NOMO-1 treated with dmso at 0.1 percent for 144 hours (cell line): Measurements from ENCODE around the gene SLC35F2.
"Not testable (repeated sequence)": the region's sequence is repeated elsewhere in the genome, so short reads cannot be mapped to it uniquely, and the experiment has no call there.

Source experiments
- DNase-seq: peaks from one replicate; lab custom pipeline; 2025; ENCODE audit not compliant: unreplicated experiment; lab: John Stamatoyannopoulos, UW

Gene SLC35F2

DNA sequence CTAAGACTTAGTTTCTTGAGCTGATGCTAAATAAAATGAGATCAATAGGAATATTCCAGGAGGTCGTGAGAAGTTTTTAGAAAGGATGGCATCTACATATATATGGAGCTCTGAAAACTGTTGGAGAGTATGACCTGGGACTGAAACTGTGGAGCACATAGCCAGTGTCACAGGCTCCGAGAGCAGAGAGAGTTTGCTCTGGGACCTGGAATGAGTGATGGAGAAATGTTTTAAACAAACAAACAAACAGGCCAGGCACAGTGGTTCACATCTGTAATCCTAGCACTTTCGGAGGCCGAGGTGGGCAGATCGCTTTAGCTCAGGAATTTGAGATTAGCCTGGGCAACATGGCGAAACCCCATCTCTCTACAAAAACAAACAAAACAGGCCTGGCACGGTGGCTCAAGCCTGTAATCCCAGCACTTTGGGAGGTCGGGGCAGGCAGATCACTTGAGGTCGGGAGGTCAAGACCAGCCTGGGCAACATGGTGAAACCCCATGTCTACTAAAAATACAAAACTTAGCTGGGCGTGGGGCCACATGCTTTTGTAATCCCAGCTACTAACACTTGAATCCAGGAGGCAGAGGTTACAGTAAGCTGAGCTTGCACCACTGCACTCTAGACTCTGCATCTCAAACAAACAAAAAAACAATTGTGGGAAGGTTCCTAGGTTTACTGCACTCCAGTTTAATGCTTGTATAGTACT is 67.1 kb downstream of the SLC35F2 start:
- no peak for DNase-seq

DNA sequence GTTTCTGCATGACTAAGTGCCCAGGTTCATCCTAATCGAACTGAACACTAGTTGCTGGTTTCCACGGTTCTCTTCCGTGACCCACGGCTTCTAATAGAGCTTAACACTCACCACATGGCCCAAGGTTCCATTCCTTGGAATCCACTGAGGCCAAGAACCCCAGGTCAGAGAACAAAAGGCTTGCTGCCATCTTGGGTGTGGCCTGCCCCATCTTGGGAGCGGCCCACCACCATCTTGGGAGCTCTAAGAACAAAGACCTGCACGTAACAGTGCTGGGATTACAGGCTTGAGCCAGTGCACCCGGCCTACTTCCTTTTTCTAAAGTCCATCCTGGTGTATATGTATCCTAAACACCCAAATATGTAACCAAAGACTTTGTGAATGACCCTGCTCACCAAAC is 68.8 kb downstream of the SLC35F2 start:
- no peak for DNase-seq

DNA sequence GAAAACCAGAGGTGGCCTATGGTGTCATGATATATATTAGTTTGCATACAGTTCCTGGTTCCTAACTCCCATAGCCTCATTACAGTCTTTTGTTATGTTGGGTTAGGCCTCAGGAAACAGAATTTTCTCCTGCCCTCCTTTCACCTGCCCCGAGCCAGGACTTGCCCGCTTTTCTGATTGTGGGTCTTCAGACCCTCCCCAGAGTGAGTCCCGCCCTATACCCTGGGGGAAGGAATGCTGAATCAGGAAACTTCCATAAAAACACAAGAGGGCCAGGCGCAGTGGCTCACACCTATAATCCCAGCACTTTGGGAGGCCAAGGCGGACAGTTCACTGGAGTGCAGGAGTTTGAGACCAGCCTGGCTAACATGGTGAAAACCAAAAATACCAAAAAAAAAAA is 70.9 kb downstream of the SLC35F2 start:
- no peak for DNase-seq

GRCh38 chr11:107785401-107785800 is 73.2 kb downstream of the SLC35F2 start:
- no peak for DNase-seq

DNA sequence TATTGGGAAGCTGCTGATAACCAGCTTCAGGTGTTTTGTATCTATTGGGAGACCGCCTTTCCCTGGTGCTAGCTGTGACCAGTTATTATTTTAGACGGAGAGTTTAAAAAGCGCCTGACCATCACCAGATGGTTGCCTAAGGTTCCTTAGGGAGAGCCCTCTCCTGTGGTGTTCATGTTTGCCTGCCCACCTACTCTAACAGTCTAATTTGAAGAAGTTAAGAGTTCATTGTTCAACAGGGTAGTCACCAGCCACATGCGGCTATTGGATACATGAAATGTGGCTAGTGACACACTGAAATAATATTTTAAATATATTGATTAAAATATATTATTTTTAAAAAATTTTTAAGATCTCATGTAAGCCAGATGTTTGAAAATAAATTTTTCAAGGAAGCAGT is 75.5 kb downstream of the SLC35F2 start:
- DNase-seq = no peak

- DNase-seq = no peak
Observed at GRCh38 chr11:107780775-107781174, 77.8 kb downstream of the SLC35F2 start.

DNA sequence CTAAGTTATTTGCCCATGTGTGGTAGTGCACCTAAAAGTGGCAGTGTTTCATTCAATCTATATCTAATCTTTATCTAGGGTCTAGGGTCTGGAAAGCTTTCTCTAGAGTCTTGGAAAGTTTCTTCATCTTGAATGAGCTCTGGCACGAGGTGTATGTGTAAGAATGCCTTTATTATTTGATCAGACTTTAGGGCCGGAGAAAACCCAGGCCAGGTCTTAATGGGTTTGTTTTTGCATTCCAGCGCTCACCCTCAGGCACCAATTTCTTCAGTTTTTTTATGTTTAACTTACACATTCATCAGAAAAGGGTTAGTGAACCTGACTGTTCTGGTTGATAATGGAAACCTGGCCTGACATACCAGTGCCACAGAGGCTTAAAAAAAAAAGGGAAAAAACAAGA is 78.5 kb downstream of the SLC35F2 start:
- no peak for DNase-seq

GRCh38 chr11:107778839-107779517 is 79.6 kb downstream of the SLC35F2 start:
- DNase-seq = no peak

DNA sequence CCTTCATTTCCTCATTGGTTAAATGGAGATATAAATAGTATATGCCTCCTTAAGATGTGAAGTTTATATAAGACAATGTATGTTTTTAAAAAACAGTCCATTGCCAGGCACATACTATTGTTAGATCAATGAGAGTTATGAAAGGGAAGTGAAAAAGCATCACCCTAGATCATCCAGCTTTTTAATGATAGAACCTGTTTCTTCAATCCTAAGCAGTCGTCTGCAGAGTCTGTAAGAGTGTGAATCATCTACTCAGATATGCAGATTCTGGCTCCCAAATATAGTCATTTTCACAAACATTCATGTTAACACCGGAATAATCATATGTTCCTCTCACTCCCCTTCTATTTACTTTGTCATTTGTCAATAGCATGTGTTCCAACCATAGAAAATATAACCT is 81.5 kb downstream of the SLC35F2 start:
- DNase-seq = no peak

DNA sequence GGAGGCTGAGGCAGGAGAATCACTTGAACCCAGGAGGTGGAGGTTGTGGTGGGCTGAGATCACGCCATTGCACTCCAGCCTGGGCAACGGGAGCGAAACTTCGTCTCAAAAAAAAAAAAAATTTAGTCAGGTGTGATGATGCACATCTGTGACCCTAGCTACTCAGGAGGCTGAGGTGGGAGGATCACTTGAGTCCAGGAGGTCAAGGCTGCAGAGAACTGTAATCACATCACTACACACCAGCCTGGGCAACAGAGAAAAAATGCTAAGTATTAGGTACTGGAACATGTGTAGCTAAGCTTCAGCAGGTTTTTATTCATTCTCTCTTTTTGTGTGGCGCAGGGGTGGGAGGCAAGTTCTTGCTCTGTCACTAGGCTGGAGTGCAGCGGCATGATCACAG is 82.5 kb downstream of the SLC35F2 start:
- no peak for DNase-seq

GRCh38 chr11:107770551-107770951 is 88.0 kb downstream of the SLC35F2 start:
- DNase-seq = no peak

GRCh38 chr11:107769189-107769588 is 89.4 kb downstream of the SLC35F2 start:
- no peak for DNase-seq

DNA sequence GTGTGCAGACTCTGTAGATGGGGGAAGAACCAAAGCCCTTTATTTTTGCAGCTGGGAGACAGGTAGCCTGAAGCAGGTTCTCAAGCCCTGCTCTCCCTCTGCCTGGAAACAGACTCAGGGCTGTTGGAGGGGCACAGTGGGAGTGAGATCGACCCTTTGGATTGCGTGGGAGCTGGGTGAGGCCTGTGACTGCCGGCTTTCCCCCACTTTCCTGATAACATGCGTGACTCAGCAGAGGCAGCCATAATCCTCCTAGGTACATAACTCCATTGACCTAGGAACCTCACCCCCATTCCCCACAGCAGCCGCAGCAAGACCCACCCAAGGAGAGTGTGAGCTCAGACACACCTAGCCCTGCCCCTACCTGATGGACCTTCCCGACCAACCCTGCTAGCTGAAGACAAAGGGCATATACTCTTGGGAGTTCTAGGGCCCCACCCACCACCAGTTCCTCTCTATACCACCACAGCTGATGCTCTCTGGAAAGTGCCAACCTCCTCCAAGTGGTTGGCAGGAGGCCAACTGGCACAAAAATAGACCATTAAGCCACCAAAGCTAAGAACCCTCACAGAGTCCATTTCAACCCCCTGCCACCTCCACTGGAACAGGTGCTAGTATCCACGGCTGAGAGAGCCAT is 99.8 kb downstream of the SLC35F2 start:
- not testable (repeated sequence) for DNase-seq

DNA sequence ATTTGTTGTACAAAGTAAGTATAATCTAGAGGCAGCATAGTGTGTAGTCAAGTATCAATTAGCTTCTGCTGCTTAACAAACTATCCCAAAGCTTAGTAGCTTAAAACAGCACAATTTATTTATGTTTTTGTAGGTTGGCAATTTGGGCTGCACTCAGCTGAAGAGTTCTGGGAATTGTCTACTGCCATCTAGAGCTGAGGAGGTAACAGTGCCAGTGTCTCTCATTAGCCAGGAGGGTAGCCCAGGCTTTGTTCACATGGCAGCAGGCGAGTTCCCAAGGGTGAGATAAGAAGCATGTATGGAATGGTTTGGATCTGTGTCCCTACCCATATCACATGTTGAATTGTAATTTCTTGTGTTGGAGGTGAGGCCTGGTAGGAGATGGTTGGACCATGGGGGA is 100.9 kb downstream of the SLC35F2 start:
- no peak for DNase-seq

- no peak for DNase-seq
Observed at GRCh38 chr11:107756553-107756952, 102.0 kb downstream of the SLC35F2 start.

DNA sequence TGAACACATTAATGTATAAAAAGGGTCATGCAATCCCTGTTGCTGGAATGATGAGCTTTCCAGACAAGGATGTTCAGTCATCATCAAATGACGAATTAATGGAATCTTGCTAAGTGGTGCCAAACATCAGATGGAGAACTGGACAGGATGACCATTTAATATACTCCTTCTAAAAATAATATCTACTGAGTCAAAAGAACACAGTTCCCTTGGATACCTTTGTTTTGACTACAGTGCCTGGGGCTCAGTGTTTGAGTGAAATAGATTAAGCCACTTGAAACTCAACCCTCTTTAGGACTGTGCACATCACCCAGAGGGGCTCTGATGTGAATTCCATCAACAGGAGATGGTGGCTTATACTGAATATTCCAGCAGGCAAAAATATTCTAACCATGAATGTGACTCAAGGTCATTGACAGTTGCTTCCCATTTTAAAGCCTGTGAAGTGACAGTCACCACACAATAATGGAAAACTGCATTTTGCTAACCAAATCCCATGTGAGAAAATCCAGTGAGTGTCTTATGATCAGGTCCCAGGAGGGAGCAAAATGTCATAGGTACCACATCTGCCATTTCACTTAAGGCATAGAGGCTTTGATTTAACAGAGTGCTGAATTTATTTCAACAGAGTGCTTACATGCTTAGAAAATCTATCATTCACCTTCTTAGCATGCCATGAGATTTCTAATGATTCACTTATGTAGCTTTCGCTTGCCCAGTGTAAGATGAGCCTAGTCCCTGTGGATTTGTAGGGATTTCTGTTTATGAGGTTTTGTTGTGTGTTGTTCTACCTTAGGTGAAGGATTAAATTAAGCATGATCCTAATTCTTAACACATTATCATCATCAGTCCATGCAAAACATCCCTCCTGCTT is 105.4 kb downstream of the SLC35F2 start:
- DNase-seq = no peak

GRCh38 chr11:107752508-107752907 is 106.1 kb downstream of the SLC35F2 start:
- no peak for DNase-seq

- DNase-seq = no peak
Observed at GRCh38 chr11:107751082-107751481, 107.5 kb downstream of the SLC35F2 start.

DNA sequence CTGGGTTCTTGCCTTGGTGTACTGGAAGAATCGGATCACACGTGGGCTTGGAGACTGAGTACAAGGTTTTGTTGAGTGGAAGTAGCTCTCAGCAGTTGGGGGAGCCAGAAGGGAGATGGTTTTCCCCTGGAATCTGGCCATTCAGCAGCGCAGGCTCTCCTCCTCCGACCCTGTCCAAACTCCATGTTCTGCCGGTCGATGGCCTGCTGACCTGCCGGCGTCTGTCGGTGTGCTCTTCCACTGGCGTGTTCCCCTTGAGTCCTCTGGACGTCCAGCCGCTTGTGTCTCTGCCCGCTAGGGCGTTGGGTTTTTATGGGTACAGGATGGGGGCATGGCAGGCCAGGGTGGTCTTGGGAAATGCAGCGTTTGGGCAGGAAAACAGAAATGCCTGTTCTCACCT is 108.3 kb downstream of the SLC35F2 start:
- DNase-seq = no peak

DNA sequence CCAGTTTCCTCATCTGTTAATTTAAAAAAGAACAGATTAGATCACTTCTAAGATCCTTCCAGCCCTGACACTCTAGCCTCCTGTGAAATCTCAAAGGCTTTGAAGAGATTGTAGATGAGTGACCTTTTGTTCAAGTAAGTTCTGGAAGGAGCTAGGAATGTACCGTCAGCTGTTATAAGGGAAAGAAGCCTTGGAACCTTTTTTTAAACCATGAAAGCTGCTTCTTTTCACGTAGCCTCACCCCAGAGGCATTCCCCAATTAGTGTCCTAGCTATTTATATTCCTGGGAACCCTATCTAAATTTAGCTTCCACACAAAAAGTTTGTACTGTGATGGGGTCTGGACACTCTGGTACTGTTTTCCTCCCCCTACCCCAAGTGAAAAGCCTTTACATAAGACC is 111.0 kb downstream of the SLC35F2 start:
- no peak for DNase-seq

DNA sequence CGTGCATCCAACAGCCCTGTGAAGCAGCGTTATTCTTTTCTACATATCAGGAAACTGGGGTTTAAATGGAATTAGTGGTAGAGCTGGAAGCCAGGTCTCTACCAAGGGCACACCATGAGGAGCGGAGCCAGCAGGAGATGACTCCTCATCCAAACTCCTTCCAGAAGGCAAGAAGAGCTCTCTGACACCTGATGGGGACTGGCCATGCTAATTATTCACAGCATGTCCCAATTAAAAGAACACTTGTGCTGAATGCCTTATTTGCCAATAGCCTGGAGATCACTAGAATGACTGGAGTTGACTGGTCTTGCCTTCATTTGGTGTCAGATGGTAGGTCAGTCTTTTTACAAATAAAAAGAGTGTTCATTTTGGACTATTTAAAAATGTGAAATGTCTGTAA is 113.9 kb downstream of the SLC35F2 start:
- DNase-seq = no peak
